Stimulated activated CD8-positive, alpha-beta memory T cell treated with anti-CD3 and anti-CD28 coated beads, Interleukin-15, amount 100 ng/mL, for 1 hour (primary cell): ENCODE data around the gene CACNB4.
"Not testable (repeated sequence)": the region's sequence is repeated elsewhere in the genome, so short reads cannot be mapped to it uniquely, and the experiment has no call there.

Source experiments
- DNase-seq: peaks from one replicate; pipeline ENCODE4 v3.0.0-alpha.2; 2020; ENCODE audit warnings: low read depth

CACNB4 gene

GRCh38 chr2:152050915-152051314 is 47.9 kb downstream of the CACNB4 start:
- DNase-seq: no peak

DNA sequence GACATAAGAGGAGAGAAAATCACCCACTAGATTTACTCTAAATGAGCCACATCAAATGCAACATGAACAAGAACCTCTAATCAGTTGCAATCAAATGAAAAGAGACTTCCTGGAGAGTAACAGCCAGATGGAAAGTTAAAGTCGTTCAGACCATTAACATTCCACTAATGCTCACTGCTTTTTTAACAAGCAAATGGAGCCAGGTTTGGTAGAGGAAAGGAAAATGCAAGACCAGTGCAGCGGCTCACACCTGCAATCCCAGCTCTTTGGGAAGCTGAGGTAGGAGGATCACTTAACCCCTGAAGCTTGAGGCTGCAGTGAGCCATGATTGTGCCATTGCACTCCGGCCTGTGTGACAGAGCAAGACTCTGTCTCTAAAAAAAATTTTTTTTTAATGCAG is 48.5 kb downstream of the CACNB4 start:
- no peak for DNase-seq

GRCh38 chr2:152049541-152049940 is 49.3 kb downstream of the CACNB4 start:
- no peak for DNase-seq

- no peak for DNase-seq
Measured at GRCh38 chr2:152047824-152048471, 50.9 kb downstream of the CACNB4 start.

DNA sequence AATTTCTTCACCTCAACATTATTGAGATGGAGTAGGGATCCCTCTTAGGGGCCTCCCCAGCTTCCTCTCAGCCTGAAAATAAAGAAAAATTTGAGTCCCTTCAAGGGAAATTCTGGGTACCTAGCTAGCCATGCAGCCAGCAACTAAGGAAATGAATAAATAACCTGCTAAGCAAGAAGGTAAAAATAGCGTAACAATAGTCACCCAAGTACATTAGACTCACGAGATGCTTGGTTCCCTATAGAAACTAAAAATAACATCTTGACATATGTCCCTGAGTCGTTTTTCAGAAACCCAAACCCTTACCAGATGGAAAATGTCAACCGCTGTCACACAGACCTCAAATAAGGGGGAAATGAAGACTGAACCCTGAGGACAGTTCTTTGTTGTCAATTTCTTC is 51.9 kb downstream of the CACNB4 start:
- DNase-seq: no peak

GRCh38 chr2:152042636-152043615 is 55.9 kb downstream of the CACNB4 start:
- DNase-seq: no peak

DNA sequence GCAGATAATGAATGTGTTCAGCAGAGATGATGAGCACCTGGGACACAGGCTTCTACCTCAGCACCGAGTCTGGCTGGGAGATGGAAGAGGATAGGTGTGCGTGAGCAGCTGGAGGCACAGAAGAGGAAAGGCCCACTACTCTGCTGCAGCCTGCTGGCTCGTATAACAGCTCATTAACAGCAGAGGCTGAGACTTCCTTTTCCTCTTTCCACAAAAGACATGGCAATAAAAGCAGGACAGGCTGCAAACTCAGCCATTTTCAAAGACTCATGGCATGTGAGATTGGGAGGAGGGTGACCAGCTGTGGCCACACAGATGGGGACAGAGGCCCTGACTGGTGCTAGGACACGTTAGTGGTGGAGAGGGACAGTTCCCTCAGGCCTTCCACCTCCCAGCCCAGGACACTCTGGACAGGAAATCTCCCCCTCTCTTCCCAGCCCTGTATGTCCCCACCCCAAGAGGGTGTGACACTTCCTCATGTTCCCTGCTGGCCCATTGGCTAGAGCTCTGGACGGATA is 60.3 kb downstream of the CACNB4 start:
- DNase-seq: no peak

- DNase-seq: no peak
Measured at GRCh38 chr2:152037743-152038435, 61.0 kb downstream of the CACNB4 start.

GRCh38 chr2:152036611-152037469 is 62.0 kb downstream of the CACNB4 start:
- DNase-seq: peak; percentile 14

GRCh38 chr2:152034257-152034801 is 64.5 kb downstream of the CACNB4 start:
- DNase-seq: no peak

- DNase-seq: no peak
Measured at GRCh38 chr2:152033011-152033925, 65.6 kb downstream of the CACNB4 start.

GRCh38 chr2:152031747-152032306 is 67.0 kb downstream of the CACNB4 start:
- no peak for DNase-seq

DNA sequence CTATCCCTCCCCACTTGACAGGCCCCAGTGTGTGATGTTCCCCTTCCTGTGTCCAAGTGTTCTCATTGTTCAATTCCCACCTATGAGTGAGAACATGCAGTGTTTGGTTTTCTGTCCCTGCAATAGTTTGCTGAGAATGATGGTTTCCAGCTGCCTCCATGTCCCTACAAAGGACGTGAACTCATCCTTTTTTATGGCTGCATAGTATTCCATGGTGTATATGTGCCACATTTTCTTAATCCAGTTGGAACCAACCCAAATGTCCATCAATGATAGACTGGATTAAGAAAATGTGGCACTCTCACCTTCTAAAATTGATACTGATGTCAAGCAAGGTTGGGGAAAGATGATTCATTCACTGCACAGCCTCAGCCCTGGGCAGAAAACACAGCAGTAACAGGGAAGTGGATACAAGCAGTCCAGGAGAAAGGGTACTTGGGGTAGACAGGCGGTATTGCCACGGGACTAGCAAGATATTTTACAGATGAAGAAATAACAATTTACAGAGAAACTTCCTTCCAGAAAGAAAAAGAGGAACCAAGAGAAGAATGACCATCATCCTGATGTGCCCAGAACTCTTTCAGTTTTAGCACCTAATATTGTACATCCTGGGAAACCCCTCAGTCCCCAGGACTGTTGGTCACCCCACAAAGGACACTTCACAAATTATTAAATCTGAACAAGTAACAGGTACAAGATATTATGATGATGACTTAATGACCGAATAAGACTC is 68.1 kb downstream of the CACNB4 start:
- not testable (repeated sequence) for DNase-seq

DNA sequence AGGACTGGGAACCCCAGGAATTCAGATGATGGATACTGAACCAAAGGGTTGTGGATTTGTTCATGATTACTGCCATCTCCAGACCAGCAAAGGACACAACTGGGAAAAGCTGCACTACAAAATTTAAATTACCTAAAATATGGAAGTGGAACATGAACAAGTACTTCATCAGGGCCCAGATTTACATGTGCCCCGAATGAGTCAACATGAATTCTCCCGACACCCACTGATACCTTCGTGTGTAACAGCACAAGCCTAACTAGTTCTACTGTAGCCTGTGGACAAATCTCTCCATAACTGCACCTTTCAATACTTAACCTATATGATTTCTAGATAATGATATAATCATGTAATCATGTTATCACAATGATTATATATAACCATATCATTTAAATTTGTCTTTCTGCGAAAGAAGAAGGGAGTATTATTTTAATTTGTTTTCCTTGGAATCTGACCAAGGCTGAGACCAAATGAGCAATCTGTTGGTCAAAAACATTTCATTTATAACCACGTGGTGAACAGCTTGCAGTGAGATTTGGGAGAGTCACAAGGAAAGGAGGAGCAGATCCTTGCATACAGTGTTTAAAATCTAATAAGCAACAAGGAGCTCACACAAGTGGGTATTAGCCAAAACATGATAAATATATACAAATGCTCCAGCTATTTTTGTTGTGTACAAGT is 70.5 kb downstream of the CACNB4 start:
- no peak for DNase-seq

GRCh38 chr2:152025678-152026287 is 73.1 kb downstream of the CACNB4 start:
- peak; percentile 58 for DNase-seq

DNA sequence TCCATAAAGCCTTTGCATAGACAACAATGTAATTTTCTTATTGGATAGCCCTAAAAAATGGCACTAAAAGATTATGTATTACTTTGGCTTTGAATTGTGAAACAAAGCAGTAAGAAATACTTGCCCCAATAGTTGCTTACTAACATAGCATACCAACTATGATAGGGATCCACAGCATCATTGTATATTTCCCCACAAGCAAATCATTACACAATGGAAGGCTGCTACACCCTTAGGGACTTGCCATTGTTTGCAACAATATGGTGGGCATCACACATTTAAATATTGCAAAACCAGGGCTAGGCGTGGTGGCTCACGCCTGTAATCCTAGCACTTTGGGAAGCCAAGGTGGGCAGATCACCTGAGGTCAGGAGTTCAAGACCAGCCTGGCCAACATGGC is 74.4 kb downstream of the CACNB4 start:
- no peak for DNase-seq

DNA sequence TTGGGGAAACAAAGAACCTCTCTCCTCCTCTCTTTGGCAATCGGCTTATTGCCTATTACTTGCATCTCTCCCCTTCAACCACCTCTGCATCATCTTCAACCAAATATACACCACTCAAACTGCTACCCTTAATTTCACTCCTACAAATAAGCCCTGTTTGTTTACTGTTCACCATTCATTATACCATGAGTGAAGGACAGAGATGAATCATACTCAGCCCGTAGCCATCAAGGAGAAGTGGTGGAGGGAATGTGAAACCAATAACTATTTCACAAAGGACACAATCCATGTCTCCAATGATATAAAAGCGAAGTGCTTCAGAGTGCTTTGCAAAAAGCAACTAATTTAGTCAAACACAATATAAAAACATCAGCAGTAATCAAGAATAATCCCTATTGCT is 76.8 kb downstream of the CACNB4 start:
- no peak for DNase-seq

DNA sequence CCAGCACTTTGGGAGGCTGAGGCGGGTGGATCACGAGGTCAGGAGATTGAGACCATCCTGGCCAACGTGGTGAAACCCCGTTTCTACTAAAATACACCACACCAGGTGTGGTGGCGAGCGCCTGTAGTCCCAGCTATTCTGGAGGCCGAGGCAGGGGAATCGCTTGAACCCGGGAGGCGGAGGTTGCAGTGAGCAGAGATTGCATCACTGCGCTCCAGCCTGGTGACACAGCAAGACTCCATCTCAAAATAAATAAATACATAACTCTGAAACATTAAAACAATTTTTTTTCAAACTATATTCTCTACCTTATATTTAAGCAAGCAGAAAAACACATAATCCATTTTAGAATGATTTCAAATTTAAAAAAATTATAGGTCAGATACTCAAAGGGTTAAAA is 77.8 kb downstream of the CACNB4 start:
- DNase-seq: not testable (repeated sequence)
